22Rv1 (cell line): ENCODE measurements around the gene SFXN3.

Experiments
- ZFX ChIP-seq: fragments of 450-650 bp; IDR thresholded peaks from 2 replicates; pipeline ENCODE4 v1.6.1; 2017; ENCODE audit warnings: antibody characterized with exemption, borderline replicate concordance
- TF ChIP-seq, protein P1 (sequence below): fragments of 450-650 bp; IDR thresholded peaks from 2 replicates; pipeline ENCODE4 v1.5.1; 2017; ENCODE audit warnings: mild to moderate bottlenecking

DNA sequence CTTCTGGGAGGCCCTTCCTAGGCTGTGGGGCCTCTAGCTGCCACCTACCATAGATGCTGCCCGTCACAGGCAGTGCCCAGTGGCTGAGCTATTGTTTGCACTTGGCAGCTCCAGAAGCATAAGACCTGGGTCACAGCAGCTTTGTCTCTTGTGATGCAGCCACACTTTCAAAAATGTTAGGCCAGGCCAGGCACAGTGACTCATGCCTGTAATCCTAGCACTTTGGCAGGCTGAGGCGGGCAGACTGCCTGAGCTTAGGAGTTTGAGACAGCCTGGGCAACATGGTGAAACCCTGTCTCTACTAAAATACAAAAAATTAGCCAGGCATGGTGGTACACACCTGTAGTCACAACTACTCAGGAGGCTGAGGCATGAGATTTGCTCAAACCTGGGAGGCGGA, 21.3 kb downstream of the SFXN3 start:
- TF ChIP-seq, protein P1, sequence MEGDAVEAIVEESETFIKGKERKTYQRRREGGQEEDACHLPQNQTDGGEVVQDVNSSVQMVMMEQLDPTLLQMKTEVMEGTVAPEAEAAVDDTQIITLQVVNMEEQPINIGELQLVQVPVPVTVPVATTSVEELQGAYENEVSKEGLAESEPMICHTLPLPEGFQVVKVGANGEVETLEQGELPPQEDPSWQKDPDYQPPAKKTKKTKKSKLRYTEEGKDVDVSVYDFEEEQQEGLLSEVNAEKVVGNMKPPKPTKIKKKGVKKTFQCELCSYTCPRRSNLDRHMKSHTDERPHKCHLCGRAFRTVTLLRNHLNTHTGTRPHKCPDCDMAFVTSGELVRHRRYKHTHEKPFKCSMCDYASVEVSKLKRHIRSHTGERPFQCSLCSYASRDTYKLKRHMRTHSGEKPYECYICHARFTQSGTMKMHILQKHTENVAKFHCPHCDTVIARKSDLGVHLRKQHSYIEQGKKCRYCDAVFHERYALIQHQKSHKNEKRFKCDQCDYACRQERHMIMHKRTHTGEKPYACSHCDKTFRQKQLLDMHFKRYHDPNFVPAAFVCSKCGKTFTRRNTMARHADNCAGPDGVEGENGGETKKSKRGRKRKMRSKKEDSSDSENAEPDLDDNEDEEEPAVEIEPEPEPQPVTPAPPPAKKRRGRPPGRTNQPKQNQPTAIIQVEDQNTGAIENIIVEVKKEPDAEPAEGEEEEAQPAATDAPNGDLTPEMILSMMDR = no peak
- TF ChIP-seq ZFX = no peak
